Measurements from ENCODE around the gene MRPL39.
"Not testable (repeated sequence)": the region's sequence is repeated elsewhere in the genome, so short reads cannot be mapped to it uniquely, and the experiment has no call there.

Gene MRPL39

DNA sequence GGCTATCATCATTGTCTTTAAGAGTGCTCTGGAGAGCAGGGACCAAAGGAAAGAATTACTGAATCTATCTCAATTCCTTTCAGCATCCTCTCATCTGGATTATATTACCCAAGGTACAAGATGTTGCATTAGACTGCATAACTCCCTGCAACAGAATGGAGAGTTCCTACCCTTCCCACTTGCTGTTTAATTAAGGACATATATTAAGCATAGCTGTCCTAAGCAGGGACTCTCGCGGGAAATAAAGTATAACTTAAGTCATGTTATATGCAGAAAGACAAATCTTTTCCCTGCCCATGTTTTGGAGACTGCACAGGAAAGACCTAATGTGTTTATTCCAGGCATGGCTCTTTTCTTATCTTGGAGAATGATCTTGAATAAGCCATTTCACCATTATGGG is 25.0 kb upstream of the MRPL39 start:
- ATAC-seq (ENCODE audit: low read depth) (no peak), DNase-seq (ENCODE audit: low spot score) (no peak)
- Histone ChIP-seq H3K36me3 (ENCODE audit: low read depth) (no peaks in the 10 kb centered on the region), H3K4me1 (ENCODE audit: insufficient read depth, poor library complexity, severe bottlenecking) (no peaks in the 10 kb centered on the region), H3K4me3 (ENCODE audit: severe bottlenecking) (no peak overlapping the region), H3K27ac (ENCODE audit: poor library complexity, severe bottlenecking) (no peak overlapping the region), H3K27me3 (ENCODE audit: insufficient read depth, poor library complexity, severe bottlenecking) (no peaks in the 10 kb centered on the region), H3K9me3 (ENCODE audit: severe bottlenecking) (no peaks in the 10 kb centered on the region)
- TF ChIP-seq, protein P1, sequence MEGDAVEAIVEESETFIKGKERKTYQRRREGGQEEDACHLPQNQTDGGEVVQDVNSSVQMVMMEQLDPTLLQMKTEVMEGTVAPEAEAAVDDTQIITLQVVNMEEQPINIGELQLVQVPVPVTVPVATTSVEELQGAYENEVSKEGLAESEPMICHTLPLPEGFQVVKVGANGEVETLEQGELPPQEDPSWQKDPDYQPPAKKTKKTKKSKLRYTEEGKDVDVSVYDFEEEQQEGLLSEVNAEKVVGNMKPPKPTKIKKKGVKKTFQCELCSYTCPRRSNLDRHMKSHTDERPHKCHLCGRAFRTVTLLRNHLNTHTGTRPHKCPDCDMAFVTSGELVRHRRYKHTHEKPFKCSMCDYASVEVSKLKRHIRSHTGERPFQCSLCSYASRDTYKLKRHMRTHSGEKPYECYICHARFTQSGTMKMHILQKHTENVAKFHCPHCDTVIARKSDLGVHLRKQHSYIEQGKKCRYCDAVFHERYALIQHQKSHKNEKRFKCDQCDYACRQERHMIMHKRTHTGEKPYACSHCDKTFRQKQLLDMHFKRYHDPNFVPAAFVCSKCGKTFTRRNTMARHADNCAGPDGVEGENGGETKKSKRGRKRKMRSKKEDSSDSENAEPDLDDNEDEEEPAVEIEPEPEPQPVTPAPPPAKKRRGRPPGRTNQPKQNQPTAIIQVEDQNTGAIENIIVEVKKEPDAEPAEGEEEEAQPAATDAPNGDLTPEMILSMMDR (IDR thresholded peaks at IDR 0.05; ENCODE audit: poor library complexity, severe bottlenecking): no peak

DNA sequence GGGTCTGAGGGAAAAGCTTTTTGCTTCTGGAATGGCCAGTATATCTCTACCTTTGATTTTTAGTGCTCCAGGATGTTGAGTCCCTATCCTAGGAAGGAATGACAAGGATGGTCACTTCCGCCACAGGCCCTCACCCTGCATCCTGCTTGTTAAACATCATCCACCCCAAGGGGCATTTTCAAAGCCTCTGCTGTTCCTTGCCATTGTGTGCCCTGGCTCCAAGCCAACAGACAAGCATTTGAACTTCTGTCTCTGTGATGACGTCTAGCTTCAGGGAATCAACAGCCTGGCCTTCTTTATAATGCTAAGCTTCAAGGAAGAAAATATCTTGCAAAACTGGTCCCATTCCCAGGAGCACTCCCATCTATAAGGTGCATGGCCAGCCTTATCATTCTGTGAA is 19.5 kb upstream of the MRPL39 start:
- Histone ChIP-seq H3K9me3 (ENCODE audit: severe bottlenecking) (no peaks in the 10 kb centered on the region), H3K36me3 (ENCODE audit: low read depth) (no peaks in the 10 kb centered on the region), H3K27ac (ENCODE audit: poor library complexity, severe bottlenecking) (no peak overlapping the region), H3K27me3 (ENCODE audit: insufficient read depth, poor library complexity, severe bottlenecking) (no peaks in the 10 kb centered on the region), H3K4me1 (ENCODE audit: insufficient read depth, poor library complexity, severe bottlenecking) (no peaks in the 10 kb centered on the region), H3K4me3 (ENCODE audit: severe bottlenecking) (no peak overlapping the region)
- TF ChIP-seq, protein P1 (IDR thresholded peaks at IDR 0.05; ENCODE audit: poor library complexity, severe bottlenecking): no peak
- ATAC-seq (ENCODE audit: low read depth) (no peak), DNase-seq (ENCODE audit: low spot score) (no peak)

GRCh38 chr21:25625776-25626555 is 18.7 kb upstream of the MRPL39 start:
- H3K27ac ChIP-seq (ENCODE audit: poor library complexity, severe bottlenecking); H3K9me3 ChIP-seq (ENCODE audit: severe bottlenecking); H3K36me3 ChIP-seq (ENCODE audit: low read depth); H3K4me1 ChIP-seq (ENCODE audit: insufficient read depth, poor library complexity, severe bottlenecking); ATAC-seq (ENCODE audit: low read depth); H3K4me3 ChIP-seq (ENCODE audit: severe bottlenecking); DNase-seq (ENCODE audit: low spot score); H3K27me3 ChIP-seq (ENCODE audit: insufficient read depth, poor library complexity, severe bottlenecking): not testable (repeated sequence)

- no peaks in the 10 kb centered on the region for H3K9me3 ChIP-seq (ENCODE audit: severe bottlenecking)
- ATAC-seq (ENCODE audit: low read depth): no peak
Observed at GRCh38 chr21:25625036-25625435, 17.8 kb upstream of the MRPL39 start.

GRCh38 chr21:25624511-25624910 is 17.2 kb upstream of the MRPL39 start:
- Histone ChIP-seq H3K4me3 (ENCODE audit: severe bottlenecking) (no peak overlapping the region), H3K9me3 (ENCODE audit: severe bottlenecking) (no peaks in the 10 kb centered on the region), H3K4me1 (ENCODE audit: insufficient read depth, poor library complexity, severe bottlenecking) (no peaks in the 10 kb centered on the region), H3K36me3 (ENCODE audit: low read depth) (no peaks in the 10 kb centered on the region), H3K27me3 (ENCODE audit: insufficient read depth, poor library complexity, severe bottlenecking) (no peaks in the 10 kb centered on the region), H3K27ac (ENCODE audit: poor library complexity, severe bottlenecking) (no peak overlapping the region)
- DNase-seq (ENCODE audit: low spot score) (no peak), ATAC-seq (ENCODE audit: low read depth) (no peak)
- TF ChIP-seq, protein P1 (IDR thresholded peaks at IDR 0.05; ENCODE audit: poor library complexity, severe bottlenecking): no peak

More at GRCh38 chr21:25625036-25625435, 17.8 kb upstream of the MRPL39 start:
- H3K27me3 ChIP-seq (ENCODE audit: insufficient read depth, poor library complexity, severe bottlenecking): no peaks in the 10 kb centered on the region
- H3K27ac ChIP-seq (ENCODE audit: poor library complexity, severe bottlenecking): no peak overlapping the region
- no peak for DNase-seq (ENCODE audit: low spot score)
- H3K36me3 ChIP-seq (ENCODE audit: low read depth): no peaks in the 10 kb centered on the region
- no peaks in the 10 kb centered on the region for H3K4me1 ChIP-seq (ENCODE audit: insufficient read depth, poor library complexity, severe bottlenecking)
- TF ChIP-seq, protein P1 (IDR thresholded peaks at IDR 0.05; ENCODE audit: poor library complexity, severe bottlenecking): no peak
- H3K4me3 ChIP-seq (ENCODE audit: severe bottlenecking): no peak overlapping the region

Measured in RWPE2 (cell line).